Measurements from ENCODE around the gene LSAMP. TPM values are rescaled to one million over a fixed set of nuclear protein-coding genes. Genes with fewer than 3 reads are reported as not detected.

The LSAMP gene
- total and polyA plus RNA-seq, 2 of the 13 experiments (the other 11 are each of a cell fraction or from before 2014, with no cell fraction given): not detected

- H3K9ac ChIP-seq (ENCODE audit: insufficient read depth, low read depth, low read length): no peak overlapping the region
- peak overlapping the region; percentile 13 for H3K27ac ChIP-seq (ENCODE audit: extremely low read length, insufficient read depth, low read length)
- no peak overlapping the region for H2AFZ ChIP-seq (ENCODE audit: low read length)
- H3K4me1 ChIP-seq (ENCODE audit: insufficient read depth, low read length): peaks cover 71% of the 10 kb centered on the region
- H4K20me1 ChIP-seq (ENCODE audit: insufficient read depth, low read length): peaks cover 7% of the 10 kb centered on the region; the same call in 1 of the 2 replicates
- ATAC-seq (no peak), DNase-seq (ENCODE audit: low spot score) (peak; percentile 48), FAIRE-seq (no peak)
- peaks cover 35% of the 10 kb centered on the region for H3K79me2 ChIP-seq (ENCODE audit: insufficient read depth, low read length)
- H3K4me2 ChIP-seq (ENCODE audit: low read depth, low read length): peak overlapping the region; percentile 90
- 80% methylated on average over 4 of the region's 4 CpGs for WGBS (ENCODE audit: low lambda C conversion rate)
- BruUV-seq (replicated peaks): no TSS peak
- H3K27me3 ChIP-seq (ENCODE audit: control insufficient read depth in 1 of 2, insufficient read depth in 2 of 2, low read length in 2 of 2): no peaks in the 10 kb centered on the region; a peak in 1 of 5 replicates
- H3K36me3 ChIP-seq (replicated peaks in 1 of 2; ENCODE audit: control insufficient read depth in 1 of 2, insufficient read depth in 2 of 2, low read length in 2 of 2): peaks cover 4 to 6% of the 10 kb centered on the region in 2 experiments; a peak in 2 of 5 replicates
- no peaks in the 10 kb centered on the region for H3K9me3 ChIP-seq (ENCODE audit: low read length)
- no peak overlapping the region for H3K4me3 ChIP-seq (replicated peaks in 1 of 3; ENCODE audit: insufficient read depth in 1 of 3, low read depth in 2 of 3, low read length in 3 of 3)
- no peak for TF ChIP-seq TMF1 (CRISPR knock-in tag; IDR thresholded peaks at IDR 0.05; ENCODE audit: low read depth)
- TF ChIP-seq FOXP1 (IDR thresholded peaks at IDR 0.05): no peak
- TF ChIP-seq FOXP1 (CRISPR knock-in tag; IDR thresholded peaks at IDR 0.05): 0 out of 2 replicates have a peak, but pooled peaks have one; percentile 11
- TF ChIP-seq RBFOX2 (IDR thresholded peaks at IDR 0.05; ENCODE audit: low read depth, low read length): 0 out of 2 replicates have a peak, but pooled peaks have one; percentile 26
- no peak for TF ChIP-seq ZNF121 (CRISPR knock-in tag; IDR thresholded peaks at IDR 0.05)
- ChIA-PET CTCF (ENCODE audit: low intra/inter-chr PET ratio, low total read pairs) (no interaction called here), POLR2A (interaction anchor here (0.9 to 1.0 kb wide), 2 partner anchors 54 to 643 kb away, joined by 3 to 4 read pairs; no protein-coding TSS in a partner anchor)
- in situ Hi-C loops (cut with HindIII; ENCODE audit: extremely low pct_ligation_motif_present, low pct_unique_long_range_greater_than_20kb) (no loop called here), intact Hi-C loops (cut with micrococcal nuclease; ENCODE audit: unreplicated experiment) (no loop called here)
Measured at GRCh38 chr3:115788921-115789470, 656.3 kb downstream of the LSAMP start.

GRCh38 chr3:115787818-115788217 is 657.5 kb downstream of the LSAMP start:
- Histone ChIP-seq H3K4me3 (replicated peaks in 1 of 3; ENCODE audit: insufficient read depth in 1 of 3, low read depth in 2 of 3, low read length in 3 of 3) (no peak overlapping the region), H3K27me3 (ENCODE audit: control insufficient read depth in 1 of 2, insufficient read depth in 2 of 2, low read length in 2 of 2) (no peaks in the 10 kb centered on the region; a peak in 1 of 5 replicates), H3K4me2 (ENCODE audit: low read depth, low read length) (no peak overlapping the region), H3K4me1 (ENCODE audit: insufficient read depth, low read length) (peaks cover 73% of the 10 kb centered on the region), H3K27ac (ENCODE audit: extremely low read length, insufficient read depth, low read length) (no peak overlapping the region), H4K20me1 (ENCODE audit: insufficient read depth, low read length) (peaks cover 7% of the 10 kb centered on the region; the same call in 1 of the 2 replicates), H3K9me3 (ENCODE audit: low read length) (no peaks in the 10 kb centered on the region), H2AFZ (ENCODE audit: low read length) (no peak overlapping the region), H3K9ac (ENCODE audit: insufficient read depth, low read depth, low read length) (no peak overlapping the region), H3K79me2 (ENCODE audit: insufficient read depth, low read length) (peaks cover 39% of the 10 kb centered on the region), H3K36me3 (replicated peaks in 1 of 2; ENCODE audit: control insufficient read depth in 1 of 2, insufficient read depth in 2 of 2, low read length in 2 of 2) (peaks cover 4 to 6% of the 10 kb centered on the region in 2 experiments; a peak in 2 of 5 replicates)
- intact Hi-C loops (cut with micrococcal nuclease; ENCODE audit: unreplicated experiment): no loop called here
- in situ Hi-C loops (cut with HindIII; ENCODE audit: extremely low pct_ligation_motif_present, low pct_unique_long_range_greater_than_20kb): no loop called here
- no TSS peak for BruUV-seq (replicated peaks)
- ATAC-seq (no peak), FAIRE-seq (no peak), DNase-seq (ENCODE audit: low spot score) (no peak)
- POLR2A ChIA-PET: no interaction called here
- WGBS (ENCODE audit: low lambda C conversion rate): 98% methylated on average over 2 of the region's 2 CpGs
- CTCF ChIA-PET (ENCODE audit: low intra/inter-chr PET ratio, low total read pairs): no interaction called here
- peak; percentile 75; the same call in 1 of the 2 replicates for TF ChIP-seq ZNF564 (CRISPR knock-in tag; IDR thresholded peaks at IDR 0.05)
- no peak for TF ChIP-seq JUNB (CRISPR knock-in tag; IDR thresholded peaks at IDR 0.05; ENCODE audit: borderline replicate concordance)

Measured in HepG2 (cell line).